ENCODE data around the gene HOXA7. TPM values are rescaled to one million over a fixed set of nuclear protein-coding genes. Genes with fewer than 3 reads are reported as not detected.

The HOXA7 gene
- total and polyA plus RNA-seq, 2 of the 8 experiments (the other 6 are each of a cell fraction or from before 2014, with no cell fraction given), result 0.03 TPM; not detected in 1

DNA sequence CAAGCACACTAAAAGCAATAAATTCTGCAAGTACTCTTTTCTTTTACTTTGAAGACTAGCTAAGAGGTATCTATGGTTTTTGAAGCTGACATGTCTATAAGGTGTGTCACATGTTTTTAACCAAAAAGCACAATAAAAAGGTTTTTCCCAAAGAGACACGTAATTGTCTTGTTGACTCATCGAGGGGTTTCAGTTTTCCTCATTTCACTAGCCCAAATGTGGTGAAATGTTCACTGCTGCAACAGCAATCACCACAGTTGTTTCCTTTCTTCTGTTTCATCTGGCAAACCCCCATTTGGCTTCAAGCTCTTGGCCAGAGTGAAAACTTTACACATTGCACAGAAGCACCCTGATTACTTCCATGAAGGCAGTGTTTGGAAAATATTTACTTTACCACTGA is 22.1 kb downstream of the HOXA7 start (continued):
- no peak for TF ChIP-seq MAFK (IDR thresholded peaks at IDR 0.05; ENCODE audit: low read depth, low read length)
- TF ChIP-seq, protein P1, sequence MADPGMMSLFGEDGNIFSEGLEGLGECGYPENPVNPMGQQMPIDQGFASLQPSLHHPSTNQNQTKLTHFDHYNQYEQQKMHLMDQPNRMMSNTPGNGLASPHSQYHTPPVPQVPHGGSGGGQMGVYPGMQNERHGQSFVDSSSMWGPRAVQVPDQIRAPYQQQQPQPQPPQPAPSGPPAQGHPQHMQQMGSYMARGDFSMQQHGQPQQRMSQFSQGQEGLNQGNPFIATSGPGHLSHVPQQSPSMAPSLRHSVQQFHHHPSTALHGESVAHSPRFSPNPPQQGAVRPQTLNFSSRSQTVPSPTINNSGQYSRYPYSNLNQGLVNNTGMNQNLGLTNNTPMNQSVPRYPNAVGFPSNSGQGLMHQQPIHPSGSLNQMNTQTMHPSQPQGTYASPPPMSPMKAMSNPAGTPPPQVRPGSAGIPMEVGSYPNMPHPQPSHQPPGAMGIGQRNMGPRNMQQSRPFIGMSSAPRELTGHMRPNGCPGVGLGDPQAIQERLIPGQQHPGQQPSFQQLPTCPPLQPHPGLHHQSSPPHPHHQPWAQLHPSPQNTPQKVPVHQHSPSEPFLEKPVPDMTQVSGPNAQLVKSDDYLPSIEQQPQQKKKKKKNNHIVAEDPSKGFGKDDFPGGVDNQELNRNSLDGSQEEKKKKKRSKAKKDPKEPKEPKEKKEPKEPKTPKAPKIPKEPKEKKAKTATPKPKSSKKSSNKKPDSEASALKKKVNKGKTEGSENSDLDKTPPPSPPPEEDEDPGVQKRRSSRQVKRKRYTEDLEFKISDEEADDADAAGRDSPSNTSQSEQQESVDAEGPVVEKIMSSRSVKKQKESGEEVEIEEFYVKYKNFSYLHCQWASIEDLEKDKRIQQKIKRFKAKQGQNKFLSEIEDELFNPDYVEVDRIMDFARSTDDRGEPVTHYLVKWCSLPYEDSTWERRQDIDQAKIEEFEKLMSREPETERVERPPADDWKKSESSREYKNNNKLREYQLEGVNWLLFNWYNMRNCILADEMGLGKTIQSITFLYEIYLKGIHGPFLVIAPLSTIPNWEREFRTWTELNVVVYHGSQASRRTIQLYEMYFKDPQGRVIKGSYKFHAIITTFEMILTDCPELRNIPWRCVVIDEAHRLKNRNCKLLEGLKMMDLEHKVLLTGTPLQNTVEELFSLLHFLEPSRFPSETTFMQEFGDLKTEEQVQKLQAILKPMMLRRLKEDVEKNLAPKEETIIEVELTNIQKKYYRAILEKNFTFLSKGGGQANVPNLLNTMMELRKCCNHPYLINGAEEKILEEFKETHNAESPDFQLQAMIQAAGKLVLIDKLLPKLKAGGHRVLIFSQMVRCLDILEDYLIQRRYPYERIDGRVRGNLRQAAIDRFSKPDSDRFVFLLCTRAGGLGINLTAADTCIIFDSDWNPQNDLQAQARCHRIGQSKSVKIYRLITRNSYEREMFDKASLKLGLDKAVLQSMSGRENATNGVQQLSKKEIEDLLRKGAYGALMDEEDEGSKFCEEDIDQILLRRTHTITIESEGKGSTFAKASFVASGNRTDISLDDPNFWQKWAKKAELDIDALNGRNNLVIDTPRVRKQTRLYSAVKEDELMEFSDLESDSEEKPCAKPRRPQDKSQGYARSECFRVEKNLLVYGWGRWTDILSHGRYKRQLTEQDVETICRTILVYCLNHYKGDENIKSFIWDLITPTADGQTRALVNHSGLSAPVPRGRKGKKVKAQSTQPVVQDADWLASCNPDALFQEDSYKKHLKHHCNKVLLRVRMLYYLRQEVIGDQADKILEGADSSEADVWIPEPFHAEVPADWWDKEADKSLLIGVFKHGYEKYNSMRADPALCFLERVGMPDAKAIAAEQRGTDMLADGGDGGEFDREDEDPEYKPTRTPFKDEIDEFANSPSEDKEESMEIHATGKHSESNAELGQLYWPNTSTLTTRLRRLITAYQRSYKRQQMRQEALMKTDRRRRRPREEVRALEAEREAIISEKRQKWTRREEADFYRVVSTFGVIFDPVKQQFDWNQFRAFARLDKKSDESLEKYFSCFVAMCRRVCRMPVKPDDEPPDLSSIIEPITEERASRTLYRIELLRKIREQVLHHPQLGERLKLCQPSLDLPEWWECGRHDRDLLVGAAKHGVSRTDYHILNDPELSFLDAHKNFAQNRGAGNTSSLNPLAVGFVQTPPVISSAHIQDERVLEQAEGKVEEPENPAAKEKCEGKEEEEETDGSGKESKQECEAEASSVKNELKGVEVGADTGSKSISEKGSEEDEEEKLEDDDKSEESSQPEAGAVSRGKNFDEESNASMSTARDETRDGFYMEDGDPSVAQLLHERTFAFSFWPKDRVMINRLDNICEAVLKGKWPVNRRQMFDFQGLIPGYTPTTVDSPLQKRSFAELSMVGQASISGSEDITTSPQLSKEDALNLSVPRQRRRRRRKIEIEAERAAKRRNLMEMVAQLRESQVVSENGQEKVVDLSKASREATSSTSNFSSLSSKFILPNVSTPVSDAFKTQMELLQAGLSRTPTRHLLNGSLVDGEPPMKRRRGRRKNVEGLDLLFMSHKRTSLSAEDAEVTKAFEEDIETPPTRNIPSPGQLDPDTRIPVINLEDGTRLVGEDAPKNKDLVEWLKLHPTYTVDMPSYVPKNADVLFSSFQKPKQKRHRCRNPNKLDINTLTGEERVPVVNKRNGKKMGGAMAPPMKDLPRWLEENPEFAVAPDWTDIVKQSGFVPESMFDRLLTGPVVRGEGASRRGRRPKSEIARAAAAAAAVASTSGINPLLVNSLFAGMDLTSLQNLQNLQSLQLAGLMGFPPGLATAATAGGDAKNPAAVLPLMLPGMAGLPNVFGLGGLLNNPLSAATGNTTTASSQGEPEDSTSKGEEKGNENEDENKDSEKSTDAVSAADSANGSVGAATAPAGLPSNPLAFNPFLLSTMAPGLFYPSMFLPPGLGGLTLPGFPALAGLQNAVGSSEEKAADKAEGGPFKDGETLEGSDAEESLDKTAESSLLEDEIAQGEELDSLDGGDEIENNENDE (IDR thresholded peaks at IDR 0.05; ENCODE audit: insufficient replicate concordance, low read length), result no peak

All from H1 (cell line).